SK-N-SH (cell line): ENCODE measurements around the gene GDA. TPM values are rescaled to one million over a fixed set of nuclear protein-coding genes. Genes with fewer than 3 reads are reported as not detected.

Experiments used
- CTCF ChIA-PET: fragments of 300-600, 350-600 bp; formaldehyde crosslinking; extraction: SDS; loops from one replicate; lab custom pipeline; 2021; lab: Yijun Ruan, JAX
- POLR2A ChIA-PET: fragments of 350-600 bp; sonication (Branson Sonifier 250); formaldehyde crosslinking; extraction: SDS; loops from one replicate; lab custom pipeline; 2020; ENCODE audit warnings: antibody characterized with exemption, inconsistent platforms; lab: Yijun Ruan, JAX
- DNase-seq: peaks from one replicate; pipeline ENCODE4 v3.0.0; 2012
- H2AFZ ChIP-seq: fragments of 200-600 bp; sonication (generic); 2 replicates; pipeline ENCODE4 v1.8.1; 2016; ENCODE audit warnings: antibody characterized with exemption, mild to moderate bottlenecking, low read depth
- H3F3A ChIP-seq: fragments of 200-600 bp; sonication (generic); replicated peaks from 2 replicates; pipeline ENCODE3; 2016; ENCODE audit warnings: antibody characterized with exemption, mild to moderate bottlenecking; ENCODE audit not compliant: insufficient read depth
- H3K27ac ChIP-seq, 2 experiments: fragments of 200-500 bp in 1 of 2; fragments of 200-600 bp in 1 of 2; sonication (Bioruptor generic) in 1 of 2; sonication (generic), shearing (Covaris generic) in 1 of 2; 2 replicates each; pipeline versions ENCODE4 v1.5.1 to v1.6.1; 2014 to 2016; ENCODE audit warnings: low read depth in 2 of 2, inconsistent platforms in 1 of 2, low read length in 1 of 2, mild to moderate bottlenecking in 1 of 2, mixed read lengths in 1 of 2
- H3K27me3 ChIP-seq: fragments of 200-600 bp; sonication (generic), shearing (Covaris generic); 2 replicates; pipeline ENCODE4 v1.6.1; 2016; ENCODE audit warnings: mixed run types; ENCODE audit not compliant: insufficient read depth
- H3K36me3 ChIP-seq, 2 experiments: fragments of 200-500 bp in 1 of 2; fragments of 200-600 bp in 1 of 2; sonication (Bioruptor generic) in 1 of 2; sonication (generic) in 1 of 2; replicated peaks in 1 of 2; 2 replicates each; pipeline versions ENCODE3 to v1.5.1; 2014 to 2016; ENCODE audit warnings: low read length in 1 of 2, mild to moderate bottlenecking in 1 of 2; ENCODE audit not compliant: insufficient read depth in 2 of 2, control insufficient read depth in 1 of 2
- H3K4me1 ChIP-seq, 2 experiments: fragments of 200-500 bp in 1 of 2; fragments of 200-600 bp in 1 of 2; sonication (Bioruptor generic) in 1 of 2; sonication (generic), shearing (Covaris generic) in 1 of 2; 2 replicates each; pipeline versions ENCODE4 v1.5.1 to v1.6.1; 2014 to 2016; ENCODE audit warnings: low read depth in 1 of 2, low read length in 1 of 2, mixed run types in 1 of 2; ENCODE audit not compliant: insufficient read depth in 2 of 2, control insufficient read depth in 1 of 2
- H3K4me2 ChIP-seq: fragments of 200-600 bp; sonication (generic), shearing (Covaris generic); 2 replicates; pipeline ENCODE4 v1.6.1; 2017; ENCODE audit warnings: mixed run types
- H3K4me3 ChIP-seq, 2 experiments: fragments of 200-500 bp in 1 of 2; fragments of 200-600 bp in 1 of 2; sonication (Bioruptor generic) in 1 of 2; sonication (generic), shearing (Covaris generic) in 1 of 2; 2 replicates each; pipeline versions ENCODE4 v1.5.1 to v1.8.1; 2014 to 2016; ENCODE audit warnings: low read depth in 2 of 2, inconsistent platforms in 1 of 2, low read length in 1 of 2, mild to moderate bottlenecking in 1 of 2, mixed read lengths in 1 of 2, moderate library complexity in 1 of 2
- H3K79me2 ChIP-seq: fragments of 200-600 bp; sonication (generic); 2 replicates; pipeline ENCODE4 v1.8.1; 2017; ENCODE audit warnings: mild to moderate bottlenecking; ENCODE audit not compliant: insufficient read depth
- H3K9ac ChIP-seq: fragments of 200-600 bp; sonication (generic); 2 replicates; pipeline ENCODE4 v1.6.1; 2017; ENCODE audit warnings: mixed run types
- H3K9me2 ChIP-seq: fragments of 200-600 bp; sonication (generic); 2 replicates; pipeline ENCODE4 v1.6.1; 2017; ENCODE audit warnings: mixed run types
- H3K9me3 ChIP-seq: fragments of 200-600 bp; sonication (generic); 2 replicates; pipeline ENCODE4 v1.6.1; 2017; ENCODE audit warnings: mixed run types, mild to moderate bottlenecking, moderate library complexity
- H4K20me1 ChIP-seq: fragments of 200-600 bp; sonication (generic); 2 replicates; pipeline ENCODE4 v1.6.1; 2017; ENCODE audit warnings: mild to moderate bottlenecking, mixed run types; ENCODE audit not compliant: insufficient read depth
- CHD2 ChIP-seq: fragments of 150-350 bp; IDR thresholded peaks from 2 replicates; pipeline ENCODE4 v1.6.1; 2018; ENCODE audit warnings: low read length; ENCODE audit not compliant: partially characterized antibody
- EP300 ChIP-seq, 2 experiments: IDR thresholded peaks; 2 replicates each; pipeline versions ENCODE4 v1.4.0 to v1.6.1; 2012; ENCODE audit warnings: borderline replicate concordance in 1 of 2, low read depth in 1 of 2, low read length in 1 of 2
- EZH2phosphoT487 ChIP-seq: fragments of 200-600 bp; sonication (generic); IDR thresholded peaks from 2 replicates; pipeline ENCODE4 v1.6.1; 2017; ENCODE audit warnings: low read depth, mixed run types, mild to moderate bottlenecking, antibody characterized with exemption, moderate library complexity, borderline replicate concordance
- FOSL2 ChIP-seq: IDR thresholded peaks from 2 replicates; pipeline ENCODE4 v1.4.0; 2012; ENCODE audit warnings: low read depth, mild to moderate bottlenecking, moderate library complexity, borderline replicate concordance
- FOXM1 ChIP-seq: IDR thresholded peaks from 2 replicates; pipeline ENCODE4 v1.4.0; 2012; ENCODE audit warnings: low read depth, mild to moderate bottlenecking
- JUND ChIP-seq: IDR thresholded peaks from 2 replicates; pipeline ENCODE4 v1.4.0; 2012
- MXI1 ChIP-seq: IDR thresholded peaks from 2 replicates; pipeline ENCODE4 v1.6.1; 2012; ENCODE audit warnings: mild to moderate bottlenecking, low read depth, low read length, improper control_type of control experiment
- NFIC ChIP-seq: IDR thresholded peaks from 2 replicates; pipeline ENCODE4 v1.4.0; 2012; ENCODE audit warnings: borderline replicate concordance
- POLR2AphosphoS5 ChIP-seq: IDR thresholded peaks from 2 replicates; pipeline ENCODE4 v1.6.1; 2012; ENCODE audit warnings: low read depth, low read length
- RAD21 ChIP-seq: IDR thresholded peaks from 2 replicates; pipeline ENCODE4 v1.6.1; 2012; ENCODE audit warnings: mild to moderate bottlenecking, low read length
- RCOR1 ChIP-seq: fragments of 150-350 bp; IDR thresholded peaks from 2 replicates; pipeline ENCODE4 v1.6.1; 2017; ENCODE audit warnings: antibody characterized with exemption, low read length
- RFX5 ChIP-seq: IDR thresholded peaks from 2 replicates; pipeline ENCODE4 v1.6.1; 2012; ENCODE audit warnings: mild to moderate bottlenecking, improper control_type of control experiment, low read length
- SIN3A ChIP-seq: IDR thresholded peaks from 2 replicates; pipeline ENCODE4 v1.6.1; 2012; ENCODE audit warnings: low read depth, mild to moderate bottlenecking, low read length, moderate library complexity, borderline replicate concordance
- SMC3 ChIP-seq: IDR thresholded peaks from 2 replicates; pipeline ENCODE4 v1.6.1; 2012; ENCODE audit warnings: low read depth, low read length, improper control_type of control experiment
- TAF1 ChIP-seq: IDR thresholded peaks from 2 replicates; pipeline ENCODE4 v1.6.1; 2012; ENCODE audit warnings: low read depth, mild to moderate bottlenecking, low read length, moderate library complexity, borderline replicate concordance
- TEAD4 ChIP-seq: IDR thresholded peaks from 2 replicates; pipeline ENCODE4 v1.4.0; 2012; ENCODE audit warnings: mild to moderate bottlenecking, borderline replicate concordance; ENCODE audit not compliant: insufficient read depth
- USF1 ChIP-seq: IDR thresholded peaks from 2 replicates; pipeline ENCODE4 v1.4.0; 2012; ENCODE audit warnings: low read depth, borderline replicate concordance
- YY1 ChIP-seq: IDR thresholded peaks from 2 replicates; pipeline ENCODE4 v1.4.0; 2012; ENCODE audit warnings: low read depth, mild to moderate bottlenecking
- ZBTB33 ChIP-seq: IDR thresholded peaks from 2 replicates; pipeline ENCODE4 v1.4.0; 2012; ENCODE audit warnings: low read depth, borderline replicate concordance
- WGBS: methylation state at CpG from one replicate; pipeline ENCODE4 v1.1.6; 2017; ENCODE audit warnings: low lambda C conversion rate; 5-methylcytosine and 5-hydroxymethylcytosine counted together
- polyA plus RNA-seq, 3 experiments: library from polyadenylated mRNA; depleted of rRNA; stranded (reverse); fragments of >200 nt; gene quantifications; 2 replicates each; pipeline ENCODE4 v1.2.3, GENCODE V29; 2012
- TF ChIP-seq, protein P1 (sequence below): IDR thresholded peaks from 2 replicates; pipeline ENCODE4 v1.4.0; 2012; ENCODE audit warnings: low read depth
- TF ChIP-seq, protein P2 (sequence below): fragments of 150-350 bp; IDR thresholded peaks from 2 replicates; pipeline ENCODE4 v1.6.1; 2017; ENCODE audit warnings: antibody characterized with exemption, low read length, low read depth, borderline replicate concordance

The GDA gene
- polyA plus RNA-seq, 1 of the 3 experiments (the other 2 are of a cell fraction), result not detected

DNA sequence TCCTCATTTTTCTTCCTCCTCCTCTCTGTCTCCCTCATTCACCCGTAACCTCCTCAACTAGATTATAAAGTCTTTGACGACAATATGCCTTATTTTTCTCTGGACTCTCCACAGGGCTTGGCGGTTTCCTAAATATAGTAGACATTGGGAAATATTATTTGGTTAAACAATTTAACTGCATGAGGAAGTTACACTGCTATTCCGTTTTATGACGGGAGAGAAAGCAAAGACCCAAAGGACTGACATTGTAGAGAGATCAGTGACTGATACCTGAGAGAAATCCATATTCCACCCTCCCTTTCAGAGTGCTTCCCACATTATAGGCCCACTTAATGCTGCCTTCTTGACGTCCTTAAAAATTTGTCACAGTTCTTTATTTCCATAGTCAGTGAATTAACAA, 51.2 kb downstream of the GDA start:
- ChIA-PET CTCF (no interaction called here), POLR2A (no interaction called here)
- H3K9ac ChIP-seq, result no peak overlapping the region
- no peak overlapping the region for H3K4me2 ChIP-seq
- no peaks in the 10 kb centered on the region for H3K9me2 ChIP-seq
- no peaks in the 10 kb centered on the region; the same call in 1 of the 2 replicates for H3K27me3 ChIP-seq
- no peak overlapping the region for H2AFZ ChIP-seq
- no peak overlapping the region for H3K27ac ChIP-seq
- H3K4me1 ChIP-seq, result no peaks in the 10 kb centered on the region
- TF ChIP-seq CHD2, result no peak
- no peak for TF ChIP-seq SMC3
- TF ChIP-seq FOXM1, result no peak
- no peak for TF ChIP-seq MXI1
- TF ChIP-seq RCOR1, result no peak
- TF ChIP-seq EZH2phosphoT487, result no peak
- no peak for TF ChIP-seq RAD21
- TF ChIP-seq POLR2AphosphoS5, result no peak
- H3F3A ChIP-seq, result no peaks in the 10 kb centered on the region
- H3K36me3 ChIP-seq, result no peaks in the 10 kb centered on the region
- H3K4me3 ChIP-seq, result no peak overlapping the region
- no peaks in the 10 kb centered on the region for H3K9me3 ChIP-seq
- H4K20me1 ChIP-seq, result no peaks in the 10 kb centered on the region
- WGBS, result 7% methylated on average over 6 of the region's 6 CpGs
- no peak for DNase-seq
- no peaks in the 10 kb centered on the region for H3K79me2 ChIP-seq

DNA sequence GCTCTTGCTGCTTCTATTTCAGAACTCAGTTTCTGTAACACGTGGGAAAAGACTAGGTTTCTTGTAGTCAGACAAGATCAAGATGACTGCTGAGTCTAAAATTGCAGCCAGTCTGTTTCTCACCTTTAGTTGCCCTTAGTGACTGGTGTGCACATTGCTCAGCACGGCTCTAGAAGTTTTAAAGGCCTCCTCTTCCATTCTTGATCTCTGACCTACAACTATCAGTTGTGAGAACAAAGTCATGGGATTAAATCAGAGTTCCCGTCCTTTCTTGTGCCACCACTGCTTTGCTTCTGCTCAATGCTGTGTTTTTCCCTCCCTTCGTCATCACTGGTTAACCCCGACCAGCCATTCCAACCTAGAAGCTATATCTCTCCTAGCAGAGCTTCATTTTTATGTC, 52.8 kb downstream of the GDA start:
- ChIA-PET POLR2A (no interaction called here), CTCF (no interaction called here)
- no peaks in the 10 kb centered on the region for H3K9me3 ChIP-seq
- no peaks in the 10 kb centered on the region for H3F3A ChIP-seq
- no peaks in the 10 kb centered on the region for H3K9me2 ChIP-seq
- no peak overlapping the region for H3K4me2 ChIP-seq
- no peaks in the 10 kb centered on the region for H3K36me3 ChIP-seq
- no peaks in the 10 kb centered on the region for H4K20me1 ChIP-seq
- H3K4me1 ChIP-seq, result no peaks in the 10 kb centered on the region
- H3K27me3 ChIP-seq, result no peaks in the 10 kb centered on the region; the same call in 1 of the 2 replicates
- H3K4me3 ChIP-seq, result no peak overlapping the region
- H2AFZ ChIP-seq, result no peak overlapping the region
- DNase-seq, result no peak
- TF ChIP-seq CHD2, result no peak
- TF ChIP-seq FOSL2, result no peak
- no peak for TF ChIP-seq TEAD4
- TF ChIP-seq EZH2phosphoT487, result no peak
- TF ChIP-seq SMC3, result no peak
- no peak for TF ChIP-seq ZBTB33
- no peak for TF ChIP-seq FOXM1
- no peak for TF ChIP-seq NFIC
- no peak for TF ChIP-seq TAF1
- no peak for TF ChIP-seq JUND
- TF ChIP-seq, protein P1, sequence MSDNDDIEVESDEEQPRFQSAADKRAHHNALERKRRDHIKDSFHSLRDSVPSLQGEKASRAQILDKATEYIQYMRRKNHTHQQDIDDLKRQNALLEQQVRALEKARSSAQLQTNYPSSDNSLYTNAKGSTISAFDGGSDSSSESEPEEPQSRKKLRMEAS, result no peak
- TF ChIP-seq YY1, result no peak
- no peak for TF ChIP-seq EP300 (IDR thresholded peaks at IDR 0.05; ENCODE audit: borderline replicate concordance in 1 of 2, low read depth in 1 of 2, low read length in 1 of 2)
- no peak for TF ChIP-seq USF1
- no peak for TF ChIP-seq RFX5
- no peak for TF ChIP-seq SIN3A
- TF ChIP-seq, protein P2, sequence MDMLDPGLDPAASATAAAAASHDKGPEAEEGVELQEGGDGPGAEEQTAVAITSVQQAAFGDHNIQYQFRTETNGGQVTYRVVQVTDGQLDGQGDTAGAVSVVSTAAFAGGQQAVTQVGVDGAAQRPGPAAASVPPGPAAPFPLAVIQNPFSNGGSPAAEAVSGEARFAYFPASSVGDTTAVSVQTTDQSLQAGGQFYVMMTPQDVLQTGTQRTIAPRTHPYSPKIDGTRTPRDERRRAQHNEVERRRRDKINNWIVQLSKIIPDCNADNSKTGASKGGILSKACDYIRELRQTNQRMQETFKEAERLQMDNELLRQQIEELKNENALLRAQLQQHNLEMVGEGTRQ, result no peak
- H3K9ac ChIP-seq, result no peak overlapping the region
- H3K27ac ChIP-seq, result no peak overlapping the region
- WGBS, result 5% methylated on average over 5 of the region's 5 CpGs
- H3K79me2 ChIP-seq, result no peaks in the 10 kb centered on the region
